Kidney capillary endothelial cell (primary cell): ENCODE measurements around the gene BRF1.

ENCODE experiments used
- DNase-seq: peaks from one replicate; pipeline ENCODE4 v3.0.0-alpha.2; 2018; ENCODE audit warnings: low spot score

The BRF1 gene

GRCh38 chr14:105261781-105262180 is 39.0 kb downstream of the BRF1 start:
- DNase-seq: no peak

- no peak for DNase-seq
These were observed 39.8 kb downstream of the BRF1 start for GRCh38 chr14:105260959-105261358.

GRCh38 chr14:105258846-105259245 is 42.0 kb downstream of the BRF1 start:
- DNase-seq: no peak

GRCh38 chr14:105257464-105257863 is 43.3 kb downstream of the BRF1 start:
- no peak for DNase-seq

GRCh38 chr14:105256292-105256960 is 44.4 kb downstream of the BRF1 start:
- no peak for DNase-seq

GRCh38 chr14:105255021-105255507 is 45.7 kb downstream of the BRF1 start:
- DNase-seq: no peak

GRCh38 chr14:105253329-105253682 is 47.5 kb downstream of the BRF1 start:
- DNase-seq: no peak

GRCh38 chr14:105252552-105253328 is 48.1 kb downstream of the BRF1 start:
- no peak for DNase-seq

GRCh38 chr14:105251920-105252319 is 48.9 kb downstream of the BRF1 start:
- no peak for DNase-seq

GRCh38 chr14:105250986-105251385 is 49.8 kb downstream of the BRF1 start:
- no peak for DNase-seq

- DNase-seq: no peak
These were observed 50.8 kb downstream of the BRF1 start for GRCh38 chr14:105250008-105250366.

GRCh38 chr14:105249182-105250007 is 51.4 kb downstream of the BRF1 start:
- DNase-seq: peak; percentile 21

- DNase-seq: peak; percentile 83
These were observed 52.2 kb downstream of the BRF1 start, which contains the start of gene BTBD6 for GRCh38 chr14:105248368-105249181. BTBD6 (plus strand) TSS chr14:105248533; CDS start chr14:105248712, 179 bp downstream.

GRCh38 chr14:105247715-105248367 is 53.0 kb downstream of the BRF1 start:
- DNase-seq: no peak

- DNase-seq: no peak
These were observed 53.8 kb downstream of the BRF1 start for GRCh38 chr14:105247026-105247425.

GRCh38 chr14:105244334-105244733 is 56.5 kb downstream of the BRF1 start:
- DNase-seq: no peak

- DNase-seq: no peak
These were observed 59.2 kb downstream of the BRF1 start for GRCh38 chr14:105241641-105242040.

GRCh38 chr14:105240811-105241576 is 59.8 kb downstream of the BRF1 start:
- no peak for DNase-seq

GRCh38 chr14:105229099-105229655 is 71.6 kb downstream of the BRF1 start:
- DNase-seq: no peak

GRCh38 chr14:105228562-105228961 is 72.2 kb downstream of the BRF1 start:
- no peak for DNase-seq
